ENCODE data around the gene OR10H3.

DNA sequence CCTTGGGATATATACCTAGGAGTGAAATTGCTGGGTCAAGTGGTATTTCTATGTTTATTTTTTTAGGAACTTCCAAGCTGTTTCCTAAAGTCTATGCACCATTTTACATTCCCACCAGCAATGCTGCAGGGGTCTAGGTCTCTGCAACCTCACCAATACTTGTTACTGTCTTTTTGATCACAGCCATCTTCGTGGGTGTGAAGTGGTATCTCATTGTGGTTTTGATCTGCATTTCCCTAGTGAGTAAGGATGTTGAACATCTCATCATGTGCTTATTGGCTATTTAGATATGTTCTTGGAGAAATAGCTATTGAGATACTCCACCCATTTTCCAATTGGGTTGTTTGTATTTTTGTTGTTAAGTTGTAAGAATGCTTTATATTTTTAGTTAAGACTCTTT lies 7.2 kb upstream of the OR10H3 start:
- TF ChIP-seq, protein P1, sequence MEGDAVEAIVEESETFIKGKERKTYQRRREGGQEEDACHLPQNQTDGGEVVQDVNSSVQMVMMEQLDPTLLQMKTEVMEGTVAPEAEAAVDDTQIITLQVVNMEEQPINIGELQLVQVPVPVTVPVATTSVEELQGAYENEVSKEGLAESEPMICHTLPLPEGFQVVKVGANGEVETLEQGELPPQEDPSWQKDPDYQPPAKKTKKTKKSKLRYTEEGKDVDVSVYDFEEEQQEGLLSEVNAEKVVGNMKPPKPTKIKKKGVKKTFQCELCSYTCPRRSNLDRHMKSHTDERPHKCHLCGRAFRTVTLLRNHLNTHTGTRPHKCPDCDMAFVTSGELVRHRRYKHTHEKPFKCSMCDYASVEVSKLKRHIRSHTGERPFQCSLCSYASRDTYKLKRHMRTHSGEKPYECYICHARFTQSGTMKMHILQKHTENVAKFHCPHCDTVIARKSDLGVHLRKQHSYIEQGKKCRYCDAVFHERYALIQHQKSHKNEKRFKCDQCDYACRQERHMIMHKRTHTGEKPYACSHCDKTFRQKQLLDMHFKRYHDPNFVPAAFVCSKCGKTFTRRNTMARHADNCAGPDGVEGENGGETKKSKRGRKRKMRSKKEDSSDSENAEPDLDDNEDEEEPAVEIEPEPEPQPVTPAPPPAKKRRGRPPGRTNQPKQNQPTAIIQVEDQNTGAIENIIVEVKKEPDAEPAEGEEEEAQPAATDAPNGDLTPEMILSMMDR (conservative IDR thresholded peaks at IDR 0.05; ENCODE audit: low read depth, low read length) = no peak
- TF ChIP-seq EZH2 (IDR thresholded peaks at IDR 0.05; ENCODE audit: low read length, unreplicated experiment) (no peak), EZH2phosphoT487 (IDR thresholded peaks at IDR 0.05; ENCODE audit: borderline replicate concordance, low read length) (no peak)
